SK-N-SH (cell line): ENCODE measurements around the gene LST1. TPM values are rescaled to one million over a fixed set of nuclear protein-coding genes. Genes with fewer than 3 reads are reported as not detected.

Source experiments
- CTCF ChIA-PET: fragments of 300-600, 350-600 bp; formaldehyde crosslinking; extraction: SDS; loops from one replicate; lab custom pipeline; 2021; lab: Yijun Ruan, JAX
- POLR2A ChIA-PET: fragments of 350-600 bp; sonication (Branson Sonifier 250); formaldehyde crosslinking; extraction: SDS; loops from one replicate; lab custom pipeline; 2020; ENCODE audit warnings: antibody characterized with exemption, inconsistent platforms; lab: Yijun Ruan, JAX
- DNase-seq: peaks from one replicate; pipeline ENCODE4 v3.0.0; 2012
- H2AFZ ChIP-seq: fragments of 200-600 bp; sonication (generic); 2 replicates; pipeline ENCODE4 v1.8.1; 2016; ENCODE audit warnings: antibody characterized with exemption, mild to moderate bottlenecking, low read depth
- H3F3A ChIP-seq: fragments of 200-600 bp; sonication (generic); replicated peaks from 2 replicates; pipeline ENCODE3; 2016; ENCODE audit warnings: antibody characterized with exemption, mild to moderate bottlenecking; ENCODE audit not compliant: insufficient read depth
- H3K27ac ChIP-seq, 2 experiments: fragments of 200-500 bp in 1 of 2; fragments of 200-600 bp in 1 of 2; sonication (Bioruptor generic) in 1 of 2; sonication (generic), shearing (Covaris generic) in 1 of 2; 2 replicates each; pipeline versions ENCODE4 v1.5.1 to v1.6.1; 2014 to 2016; ENCODE audit warnings: low read depth in 2 of 2, inconsistent platforms in 1 of 2, low read length in 1 of 2, mild to moderate bottlenecking in 1 of 2, mixed read lengths in 1 of 2
- H3K27me3 ChIP-seq: fragments of 200-600 bp; sonication (generic), shearing (Covaris generic); 2 replicates; pipeline ENCODE4 v1.6.1; 2016; ENCODE audit warnings: mixed run types; ENCODE audit not compliant: insufficient read depth
- H3K36me3 ChIP-seq, 2 experiments: fragments of 200-500 bp in 1 of 2; fragments of 200-600 bp in 1 of 2; sonication (Bioruptor generic) in 1 of 2; sonication (generic) in 1 of 2; replicated peaks in 1 of 2; 2 replicates each; pipeline versions ENCODE3 to v1.5.1; 2014 to 2016; ENCODE audit warnings: low read length in 1 of 2, mild to moderate bottlenecking in 1 of 2; ENCODE audit not compliant: insufficient read depth in 2 of 2, control insufficient read depth in 1 of 2
- H3K4me1 ChIP-seq, 2 experiments: fragments of 200-500 bp in 1 of 2; fragments of 200-600 bp in 1 of 2; sonication (Bioruptor generic) in 1 of 2; sonication (generic), shearing (Covaris generic) in 1 of 2; 2 replicates each; pipeline versions ENCODE4 v1.5.1 to v1.6.1; 2014 to 2016; ENCODE audit warnings: low read depth in 1 of 2, low read length in 1 of 2, mixed run types in 1 of 2; ENCODE audit not compliant: insufficient read depth in 2 of 2, control insufficient read depth in 1 of 2
- H3K4me2 ChIP-seq: fragments of 200-600 bp; sonication (generic), shearing (Covaris generic); 2 replicates; pipeline ENCODE4 v1.6.1; 2017; ENCODE audit warnings: mixed run types
- H3K4me3 ChIP-seq, 2 experiments: fragments of 200-500 bp in 1 of 2; fragments of 200-600 bp in 1 of 2; sonication (Bioruptor generic) in 1 of 2; sonication (generic), shearing (Covaris generic) in 1 of 2; 2 replicates each; pipeline versions ENCODE4 v1.5.1 to v1.8.1; 2014 to 2016; ENCODE audit warnings: low read depth in 2 of 2, inconsistent platforms in 1 of 2, low read length in 1 of 2, mild to moderate bottlenecking in 1 of 2, mixed read lengths in 1 of 2, moderate library complexity in 1 of 2
- H3K79me2 ChIP-seq: fragments of 200-600 bp; sonication (generic); 2 replicates; pipeline ENCODE4 v1.8.1; 2017; ENCODE audit warnings: mild to moderate bottlenecking; ENCODE audit not compliant: insufficient read depth
- H3K9ac ChIP-seq: fragments of 200-600 bp; sonication (generic); 2 replicates; pipeline ENCODE4 v1.6.1; 2017; ENCODE audit warnings: mixed run types
- H3K9me2 ChIP-seq: fragments of 200-600 bp; sonication (generic); 2 replicates; pipeline ENCODE4 v1.6.1; 2017; ENCODE audit warnings: mixed run types
- H3K9me3 ChIP-seq: fragments of 200-600 bp; sonication (generic); 2 replicates; pipeline ENCODE4 v1.6.1; 2017; ENCODE audit warnings: mixed run types, mild to moderate bottlenecking, moderate library complexity
- H4K20me1 ChIP-seq: fragments of 200-600 bp; sonication (generic); 2 replicates; pipeline ENCODE4 v1.6.1; 2017; ENCODE audit warnings: mild to moderate bottlenecking, mixed run types; ENCODE audit not compliant: insufficient read depth
- CHD2 ChIP-seq: fragments of 150-350 bp; IDR thresholded peaks from 2 replicates; pipeline ENCODE4 v1.6.1; 2018; ENCODE audit warnings: low read length; ENCODE audit not compliant: partially characterized antibody
- ELF1 ChIP-seq: IDR thresholded peaks from 2 replicates; pipeline ENCODE4 v1.4.0; 2012
- EZH2phosphoT487 ChIP-seq: fragments of 200-600 bp; sonication (generic); IDR thresholded peaks from 2 replicates; pipeline ENCODE4 v1.6.1; 2017; ENCODE audit warnings: low read depth, mixed run types, mild to moderate bottlenecking, antibody characterized with exemption, moderate library complexity, borderline replicate concordance
- FOSL2 ChIP-seq: IDR thresholded peaks from 2 replicates; pipeline ENCODE4 v1.4.0; 2012; ENCODE audit warnings: low read depth, mild to moderate bottlenecking, moderate library complexity, borderline replicate concordance
- IRF3 ChIP-seq: fragments of 150-350 bp; IDR thresholded peaks from 2 replicates; pipeline ENCODE4 v1.6.1; 2016; ENCODE audit warnings: mild to moderate bottlenecking, low read depth, low read length
- MAX ChIP-seq: IDR thresholded peaks from 2 replicates; pipeline ENCODE4 v1.4.0; 2012; ENCODE audit warnings: low read depth
- NRF1 ChIP-seq: IDR thresholded peaks from 2 replicates; pipeline ENCODE4 v1.6.1; 2012; ENCODE audit warnings: low read depth, mild to moderate bottlenecking, low read length
- POLR2AphosphoS5 ChIP-seq: IDR thresholded peaks from 2 replicates; pipeline ENCODE4 v1.6.1; 2012; ENCODE audit warnings: low read depth, low read length
- RCOR1 ChIP-seq: fragments of 150-350 bp; IDR thresholded peaks from 2 replicates; pipeline ENCODE4 v1.6.1; 2017; ENCODE audit warnings: antibody characterized with exemption, low read length
- REST ChIP-seq: IDR thresholded peaks from 2 replicates; pipeline ENCODE4 v1.6.1; 2012; ENCODE audit warnings: mild to moderate bottlenecking, low read depth, low read length, moderate library complexity
- RXRA ChIP-seq: IDR thresholded peaks from 2 replicates; pipeline ENCODE4 v1.4.0; 2012; ENCODE audit warnings: low read depth, mild to moderate bottlenecking, borderline replicate concordance
- TAF1 ChIP-seq: IDR thresholded peaks from 2 replicates; pipeline ENCODE4 v1.6.1; 2012; ENCODE audit warnings: low read depth, mild to moderate bottlenecking, low read length, moderate library complexity, borderline replicate concordance
- TEAD4 ChIP-seq: IDR thresholded peaks from 2 replicates; pipeline ENCODE4 v1.4.0; 2012; ENCODE audit warnings: mild to moderate bottlenecking, borderline replicate concordance; ENCODE audit not compliant: insufficient read depth
- USF1 ChIP-seq: IDR thresholded peaks from 2 replicates; pipeline ENCODE4 v1.4.0; 2012; ENCODE audit warnings: low read depth, borderline replicate concordance
- USF2 ChIP-seq: fragments of 150-350 bp; IDR thresholded peaks from 2 replicates; pipeline ENCODE4 v1.6.1; 2017; ENCODE audit warnings: antibody characterized with exemption, low read length, low read depth, borderline replicate concordance
- WGBS: methylation state at CpG from one replicate; pipeline ENCODE4 v1.1.6; 2017; ENCODE audit warnings: low lambda C conversion rate; 5-methylcytosine and 5-hydroxymethylcytosine counted together
- polyA plus RNA-seq, 3 experiments: library from polyadenylated mRNA; depleted of rRNA; stranded (reverse); fragments of >200 nt; gene quantifications; 2 replicates each; pipeline ENCODE4 v1.2.3, GENCODE V29; 2012

LST1 gene
- polyA plus RNA-seq, 1 of the 3 experiments (the other 2 are of a cell fraction), result not detected

GRCh38 chr6:31573239-31574105 is 12.6 kb upstream of the LST1 start:
- ChIA-PET CTCF (interaction anchor here (0.9 to 17.6 kb wide), 5 partner anchors 10 to 67 kb away, joined by 3 to 312 read pairs (median 3); partner anchors contain the start of genes ATP6V1G2 and NFKBIL1), POLR2A (no interaction called here)
- no peak overlapping the region for H3K4me3 ChIP-seq
- H3K9me2 ChIP-seq, result no peaks in the 10 kb centered on the region
- H3F3A ChIP-seq, result peaks cover 2% of the 10 kb centered on the region
- WGBS, result 56% methylated on average over 9 of the region's 9 CpGs
- H4K20me1 ChIP-seq, result no peaks in the 10 kb centered on the region
- no peak overlapping the region for H2AFZ ChIP-seq
- no peak overlapping the region for H3K27ac ChIP-seq
- H3K4me1 ChIP-seq, result no peaks in the 10 kb centered on the region; a peak in 1 of 4 replicates
- no peaks in the 10 kb centered on the region for H3K27me3 ChIP-seq
- TF ChIP-seq USF1 (no peak), MAX (no peak), CHD2 (no peak), RCOR1 (no peak), IRF3 (no peak), USF2 (no peak), NRF1 (no peak), REST (no peak), POLR2AphosphoS5 (no peak), FOSL2 (no peak), TAF1 (no peak), RXRA (no peak), ELF1 (no peak), TEAD4 (no peak), EZH2phosphoT487 (no peak)
- no peaks in the 10 kb centered on the region for H3K79me2 ChIP-seq
- no peak overlapping the region for H3K9ac ChIP-seq
- no peaks in the 10 kb centered on the region; the same call in 1 of the 2 replicates for H3K9me3 ChIP-seq
- H3K4me2 ChIP-seq, result no peak overlapping the region
- H3K36me3 ChIP-seq, result no peaks in the 10 kb centered on the region
- no peak for DNase-seq
